Prostate gland (tissue), 2 donors: ENCODE measurements around the gene OXSM. TPM values are rescaled to one million over a fixed set of nuclear protein-coding genes. Genes with fewer than 3 reads are reported as not detected.

ENCODE experiments used
- DNase-seq: peaks from one replicate; pipeline ENCODE4 v3.0.0-alpha.2; 2019; ENCODE audit warnings: low spot score
- H3K27ac ChIP-seq, 2 donors: fragments of 200-600 bp; sonication (generic); 2 replicates each; pipeline ENCODE4 v1.5.1; 2017 to 2019
- H3K27me3 ChIP-seq: fragments of 200-600 bp; sonication (generic); replicated peaks from 2 replicates; pipeline ENCODE4 v1.5.1; 2019; ENCODE audit not compliant: insufficient read depth
- H3K36me3 ChIP-seq, 2 donors: fragments of 200-600 bp; sonication (generic); 1 replicate in 1 of 2; 2 replicates in 1 of 2; pipeline versions ENCODE4 v1.5.1 to v1.8.1; 2017 to 2019
- H3K4me1 ChIP-seq: fragments of 200-600 bp; sonication (generic); replicated peaks from 2 replicates; pipeline ENCODE4 v1.5.1; 2019
- H3K4me3 ChIP-seq, 2 donors: fragments of 200-600 bp; sonication (generic); 2 replicates each; pipeline ENCODE4 v1.5.1; 2017 to 2019
- H3K9me3 ChIP-seq: fragments of 200-600 bp; sonication (generic); 2 replicates; pipeline ENCODE4 v1.5.1; 2017
- POLR2A ChIP-seq: fragments of 450-650 bp; IDR thresholded peaks from one replicate; pipeline ENCODE4 v1.6.1; 2016; ENCODE audit warnings: antibody characterized with exemption, mild to moderate bottlenecking
- POLR2AphosphoS5 ChIP-seq: sonication (generic); formaldehyde crosslinking; IDR thresholded peaks from one replicate; pipeline ENCODE4 v1.6.1; 2017; ENCODE audit warnings: antibody characterized with exemption
- WGBS: methylation state at CpG from one replicate; pipeline ENCODE4 v1.1.5; 2018; 5-methylcytosine and 5-hydroxymethylcytosine counted together
- intact Hi-C: fragments of 100-400 bp; cut with DNase I; formaldehyde crosslinking; loops from one replicate; pipeline ENCODE4 v1.14.2; 2022
- total RNA-seq, 2 donors: library from RNA; depleted of rRNA; stranded (reverse); fragments of >200 nt; gene quantifications; one replicate each; pipeline ENCODE4 v1.1.0, GENCODE V29; 2016
- TF ChIP-seq, protein P1 (sequence below), 4 experiments: fragments of 200-600 bp in 2 of 4; fragments of 450-650 bp in 2 of 4; sonication (generic) in 2 of 4; IDR thresholded peaks; 1 replicate in 3 of 4; 2 replicates in 1 of 4; pipeline ENCODE4 v1.5.1; 2016 to 2019; ENCODE audit warnings: antibody characterized with exemption in 4 of 4, mild to moderate bottlenecking in 2 of 4, moderate library complexity in 2 of 4

Gene OXSM
- total RNA-seq, 2 donors from 2014 or later = 9.4 to 9.5 TPM

DNA sequence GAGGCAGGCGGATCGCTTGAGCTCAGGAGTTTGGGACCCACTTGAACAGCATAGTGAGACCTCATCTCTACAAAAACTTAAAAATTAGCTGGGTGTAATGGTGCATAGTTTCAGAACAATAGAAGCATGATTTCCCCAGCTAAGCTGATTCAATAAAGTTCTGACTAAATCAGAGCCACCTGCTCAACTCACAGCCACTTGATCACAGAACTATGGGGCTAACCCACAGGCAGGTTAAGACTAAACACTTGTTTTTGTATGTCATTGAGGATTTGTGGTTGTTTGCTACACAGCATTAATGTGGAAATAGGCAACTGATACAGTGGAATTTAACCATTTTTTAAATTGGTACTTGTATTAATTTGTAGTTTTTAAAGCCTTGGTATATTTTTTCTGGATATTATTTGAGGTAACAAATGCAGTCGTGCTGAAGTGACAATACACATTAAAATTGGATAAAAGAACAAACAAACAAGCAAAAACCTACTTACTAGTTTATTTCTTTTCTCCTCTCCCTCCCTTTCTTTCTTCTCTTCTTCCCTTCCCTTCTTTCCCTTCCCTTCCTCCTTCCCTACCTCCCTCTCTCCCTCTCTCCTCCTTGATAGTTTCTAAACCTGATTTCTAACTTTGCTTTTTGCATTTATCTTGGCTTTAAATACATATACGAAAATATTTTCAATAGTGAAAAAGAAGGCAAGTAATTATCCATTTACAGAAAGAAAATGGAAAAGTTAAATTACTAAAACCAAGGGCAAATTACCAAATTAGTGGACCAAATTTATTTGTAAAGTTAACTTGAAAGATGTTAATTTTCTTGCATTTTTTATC is 32.1 kb downstream of the OXSM start:
- TF ChIP-seq POLR2AphosphoS5 (no peak), POLR2A (no peak)
- TF ChIP-seq, protein P1, sequence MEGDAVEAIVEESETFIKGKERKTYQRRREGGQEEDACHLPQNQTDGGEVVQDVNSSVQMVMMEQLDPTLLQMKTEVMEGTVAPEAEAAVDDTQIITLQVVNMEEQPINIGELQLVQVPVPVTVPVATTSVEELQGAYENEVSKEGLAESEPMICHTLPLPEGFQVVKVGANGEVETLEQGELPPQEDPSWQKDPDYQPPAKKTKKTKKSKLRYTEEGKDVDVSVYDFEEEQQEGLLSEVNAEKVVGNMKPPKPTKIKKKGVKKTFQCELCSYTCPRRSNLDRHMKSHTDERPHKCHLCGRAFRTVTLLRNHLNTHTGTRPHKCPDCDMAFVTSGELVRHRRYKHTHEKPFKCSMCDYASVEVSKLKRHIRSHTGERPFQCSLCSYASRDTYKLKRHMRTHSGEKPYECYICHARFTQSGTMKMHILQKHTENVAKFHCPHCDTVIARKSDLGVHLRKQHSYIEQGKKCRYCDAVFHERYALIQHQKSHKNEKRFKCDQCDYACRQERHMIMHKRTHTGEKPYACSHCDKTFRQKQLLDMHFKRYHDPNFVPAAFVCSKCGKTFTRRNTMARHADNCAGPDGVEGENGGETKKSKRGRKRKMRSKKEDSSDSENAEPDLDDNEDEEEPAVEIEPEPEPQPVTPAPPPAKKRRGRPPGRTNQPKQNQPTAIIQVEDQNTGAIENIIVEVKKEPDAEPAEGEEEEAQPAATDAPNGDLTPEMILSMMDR (IDR thresholded peaks at IDR 0.05) = no peak
- Histone ChIP-seq H3K36me3 (no peaks in the 10 kb centered on the region), H3K4me3 (no peak overlapping the region), H3K9me3 (no peaks in the 10 kb centered on the region), H3K27ac (no peak overlapping the region), H3K4me1 (no peaks in the 10 kb centered on the region), H3K27me3 (no peaks in the 10 kb centered on the region)
- 69% methylated on average over 4 of the region's 4 CpGs for WGBS
- no peak for DNase-seq
- intact Hi-C loops = no loop called here

DNA sequence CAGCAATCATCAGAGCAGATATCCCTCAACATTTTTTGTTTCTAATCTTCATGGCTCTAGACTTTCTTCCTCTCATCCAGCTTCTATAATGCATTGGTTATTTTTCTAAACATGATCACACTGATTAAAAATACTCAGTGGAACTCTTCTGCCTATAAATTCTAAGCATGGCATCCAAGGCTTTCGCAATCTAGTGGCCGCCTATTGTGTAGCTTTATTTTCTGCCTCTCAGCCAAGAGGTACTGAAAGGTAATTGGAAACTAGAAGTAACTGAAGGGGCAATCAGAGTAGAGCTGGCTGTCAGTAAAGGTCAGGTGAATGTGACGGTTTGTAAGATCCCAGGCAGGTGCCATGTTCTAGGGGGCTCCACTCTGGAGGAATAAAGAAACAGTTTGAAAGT is 33.4 kb downstream of the OXSM start:
- H3K4me3 ChIP-seq = no peak overlapping the region
- no peaks in the 10 kb centered on the region for H3K4me1 ChIP-seq
- H3K9me3 ChIP-seq = no peaks in the 10 kb centered on the region
- no peak for TF ChIP-seq POLR2AphosphoS5
- TF ChIP-seq, protein P1 (IDR thresholded peaks at IDR 0.05) = no peak
- TF ChIP-seq POLR2A = no peak
- H3K36me3 ChIP-seq = no peaks in the 10 kb centered on the region
- no peak overlapping the region for H3K27ac ChIP-seq
- intact Hi-C loops = no loop called here
- no peaks in the 10 kb centered on the region for H3K27me3 ChIP-seq
- 67% methylated on average over 3 of the region's 3 CpGs for WGBS
- no peak for DNase-seq

DNA sequence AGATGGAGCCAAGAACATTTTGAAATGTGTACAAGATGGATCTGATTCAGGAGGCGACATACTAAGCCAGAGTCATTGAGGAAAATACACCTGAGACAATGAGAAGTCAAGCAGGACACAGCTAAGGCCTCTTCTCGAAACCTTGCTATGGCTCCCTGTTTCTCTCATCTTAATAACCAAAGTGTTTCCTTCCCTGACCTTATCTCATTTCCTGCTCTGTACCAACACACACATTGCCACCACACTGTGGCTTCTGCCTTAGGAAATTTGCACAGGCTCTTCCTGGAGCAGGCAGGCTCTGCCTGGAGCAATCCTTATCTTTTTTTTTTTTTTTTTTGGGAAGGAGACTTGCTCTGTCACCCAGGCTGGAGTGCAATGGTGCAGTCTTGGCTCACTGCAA is 36.6 kb downstream of the OXSM start:
- no peaks in the 10 kb centered on the region for H3K9me3 ChIP-seq
- H3K36me3 ChIP-seq = no peaks in the 10 kb centered on the region
- intact Hi-C loops = no loop called here
- DNase-seq = no peak
- H3K27me3 ChIP-seq = no peaks in the 10 kb centered on the region
- H3K27ac ChIP-seq = no peak overlapping the region
- TF ChIP-seq POLR2A = no peak
- TF ChIP-seq, protein P1 (IDR thresholded peaks at IDR 0.05) = no peak
- TF ChIP-seq POLR2AphosphoS5 = no peak
- H3K4me1 ChIP-seq = no peaks in the 10 kb centered on the region
- WGBS = 41% methylated on average over 2 of the region's 2 CpGs
- no peak overlapping the region for H3K4me3 ChIP-seq

DNA sequence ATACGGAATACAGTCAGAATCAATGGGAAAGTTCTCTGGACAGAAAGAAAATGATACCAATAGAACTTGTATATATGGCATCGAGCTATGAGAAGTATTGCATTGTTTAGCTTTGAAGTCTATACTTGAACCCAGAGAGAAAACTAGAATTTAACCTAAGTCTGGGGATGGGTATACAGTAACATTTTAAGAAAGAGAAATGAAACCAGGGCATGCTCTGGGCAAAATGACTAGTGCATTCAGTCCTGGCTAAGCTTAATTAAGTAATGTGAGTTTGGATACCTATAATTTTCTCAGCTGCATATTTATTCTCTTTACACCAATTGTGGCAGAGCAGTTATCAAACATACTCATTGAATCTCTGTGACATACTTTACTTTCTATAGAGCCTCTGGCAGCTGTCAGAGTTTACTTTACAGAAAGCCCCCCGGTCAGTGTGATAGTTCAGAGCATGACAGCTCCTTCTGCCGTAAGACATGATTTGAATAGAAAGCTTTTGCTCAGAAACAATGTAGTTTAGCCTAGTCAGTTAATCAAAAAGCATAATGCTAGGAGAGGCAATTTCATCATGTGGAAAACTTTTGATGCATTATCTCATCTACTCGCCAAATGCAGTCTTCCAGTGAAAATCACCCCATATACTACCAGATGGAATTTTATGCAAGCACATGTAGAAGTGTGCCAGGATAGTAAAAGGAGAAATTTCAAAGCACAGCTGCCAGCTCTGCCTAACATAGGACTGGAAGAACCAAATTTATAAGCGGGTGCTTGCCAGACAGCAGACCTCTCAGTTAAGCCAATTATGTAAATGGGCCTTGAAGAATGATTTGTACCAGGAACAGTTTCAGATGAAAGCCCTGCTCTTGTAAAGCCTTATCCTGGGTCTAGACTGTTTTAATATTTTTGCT is 40.7 kb downstream of the OXSM start:
- no peaks in the 10 kb centered on the region for H3K9me3 ChIP-seq
- H3K4me1 ChIP-seq = no peaks in the 10 kb centered on the region
- H3K27me3 ChIP-seq = no peaks in the 10 kb centered on the region
- H3K4me3 ChIP-seq = no peak overlapping the region
- DNase-seq = peak; percentile 53
- intact Hi-C loops = no loop called here
- TF ChIP-seq, protein P1 (IDR thresholded peaks at IDR 0.05) = no peak
- TF ChIP-seq POLR2AphosphoS5 (peak; percentile 63), POLR2A (no peak)
- H3K36me3 ChIP-seq = no peaks in the 10 kb centered on the region
- WGBS = 37% methylated on average over 6 of the region's 6 CpGs
- H3K27ac ChIP-seq = no peak overlapping the region
